Measurements from ENCODE around the gene PATL1.

PATL1 gene

GRCh38 chr11:59668950-59669610 lies at the start of gene PATL1:
PATL1 (minus strand) TSS chr11:59669037; CDS start chr11:59668895, 142 bp downstream.
- H3K4me3 ChIP-seq (ENCODE audit: low read length) = peak within 1 kb of the TSS; percentile 85
- DNase-seq (ENCODE audit: low read depth) = peak; percentile 98
- no peak for TF ChIP-seq CTCF (conservative IDR thresholded peaks at IDR 0.05; ENCODE audit: low read length)

- no peak overlapping the region for H3K4me3 ChIP-seq (ENCODE audit: low read length)
- no peak for DNase-seq (ENCODE audit: low read depth)
- no peak for TF ChIP-seq CTCF (conservative IDR thresholded peaks at IDR 0.05; ENCODE audit: low read length)
Measured at GRCh38 chr11:59716051-59716450, 47.2 kb upstream of the PATL1 start.

GRCh38 chr11:59713745-59714144 lies 44.9 kb upstream of the PATL1 start, which contains the start of gene OR10V1:
OR10V1 (minus strand) TSS chr11:59713845; CDS start chr11:59713845, 0 bp downstream.
- DNase-seq (ENCODE audit: low read depth) = no peak
- no peak within 1 kb of the TSS for H3K4me3 ChIP-seq (ENCODE audit: low read length)
- no peak for TF ChIP-seq CTCF (conservative IDR thresholded peaks at IDR 0.05; ENCODE audit: low read length)

GRCh38 chr11:59710136-59710847 lies 41.5 kb upstream of the PATL1 start:
- DNase-seq (ENCODE audit: low read depth) = no peak
- no peak overlapping the region for H3K4me3 ChIP-seq (ENCODE audit: low read length)

DNA sequence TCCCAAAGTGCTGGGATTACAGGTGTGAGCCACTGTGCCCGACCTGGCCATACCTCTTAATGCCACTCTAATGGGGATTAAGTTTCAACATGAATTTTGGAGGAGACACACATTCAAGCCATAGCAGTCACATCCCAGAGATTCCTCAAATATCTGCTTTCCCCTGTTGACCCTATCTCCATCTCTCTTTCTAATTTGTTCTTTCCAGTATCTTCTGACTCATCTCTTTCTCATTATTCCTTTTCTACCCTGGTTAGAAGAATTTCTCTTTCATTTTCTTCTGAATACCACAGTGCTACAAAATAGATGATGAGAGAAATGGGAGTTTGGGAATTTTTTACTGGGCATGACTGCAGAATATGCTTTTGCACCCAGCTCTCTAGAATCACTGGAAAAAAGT lies 39.7 kb upstream of the PATL1 start:
- peak; percentile 16 for DNase-seq (ENCODE audit: low read depth)
- TF ChIP-seq CTCF (conservative IDR thresholded peaks at IDR 0.05; ENCODE audit: low read length) = no peak
- H3K4me3 ChIP-seq (ENCODE audit: low read length) = no peak overlapping the region

More at GRCh38 chr11:59710136-59710847, 41.5 kb upstream of the PATL1 start:
- TF ChIP-seq CTCF (conservative IDR thresholded peaks at IDR 0.05; ENCODE audit: low read length) = no peak

GRCh38 chr11:59707371-59707770 lies 38.5 kb upstream of the PATL1 start:
- DNase-seq (ENCODE audit: low read depth) = no peak
- TF ChIP-seq CTCF (conservative IDR thresholded peaks at IDR 0.05; ENCODE audit: low read length) = no peak
- no peak overlapping the region for H3K4me3 ChIP-seq (ENCODE audit: low read length)

Data from AG10803 (cell line).